HCT116 (cell line): Measurements from ENCODE around the gene WDPCP. TPM values are rescaled to one million over a fixed set of nuclear protein-coding genes. Genes with fewer than 3 reads are reported as not detected.

Experiments used
- ATAC-seq: fragments of 200-7000 bp; cut with Tn5 transposase; 2 replicates; pipeline ENCODE4 v1.9.1; 2020; ENCODE audit warnings: mild to moderate bottlenecking, moderate library complexity
- BruUV-seq: library from RNA; stranded (reverse); fragments of 400-500 nt; replicated peaks from 2 replicates; lab custom pipeline; 2021; lab: Mats Ljungman, UMichigan
- CTCF ChIA-PET: fragments of 300-600 bp; sonication (Branson Sonifier 250); formaldehyde crosslinking; loops from one replicate; lab custom pipeline; 2021; ENCODE audit warnings: antibody characterized with exemption; lab: Charles Lee
- POLR2A ChIA-PET: fragments of 300-600, 350-600 bp; sonication (Branson Sonifier 250); formaldehyde crosslinking; loops from one replicate; lab custom pipeline; 2021; ENCODE audit warnings: antibody characterized with exemption; lab: Charles Lee
- RAD21 ChIA-PET, 2 experiments: fragments of 300-600 bp; sonication (Branson Sonifier 250); formaldehyde crosslinking; loops; one replicate each; lab custom pipeline; 2023; ENCODE audit warnings: low total read pairs in 2 of 2; ENCODE audit not compliant: uncharacterized antibody in 2 of 2, unreplicated experiment in 2 of 2, low non-redundant PET in 1 of 2; lab: Charles Lee
- DNase-seq: peaks from one replicate; pipeline ENCODE4 v3.0.0-alpha.2; 2010; ENCODE audit warnings: low read depth, low spot score
- H2AFZ ChIP-seq: fragments of 200-600 bp; shearing (Covaris generic), sonication (generic); 2 replicates; pipeline ENCODE4 v1.6.1; 2017; ENCODE audit warnings: low read depth, mixed run types, mixed read lengths, antibody characterized with exemption, low read length; ENCODE audit not compliant: poor library complexity, severe bottlenecking
- H3K27ac ChIP-seq: 2 replicates; pipeline ENCODE4 v1.5.1; 2012; ENCODE audit warnings: low read depth, low read length
- H3K27me3 ChIP-seq: fragments of 200-600 bp; sonication (generic); 2 replicates; pipeline ENCODE4 v1.6.1; 2016; ENCODE audit warnings: mixed run types, low read length, mixed read lengths; ENCODE audit not compliant: insufficient read depth
- H3K36me3 ChIP-seq, 2 experiments: fragments of 200-500 bp in 1 of 2; fragments of 200-600 bp in 1 of 2; sonication (Bioruptor generic) in 1 of 2; sonication (generic) in 1 of 2; 2 replicates each; pipeline versions ENCODE4 v1.5.1 to v1.6.1; 2014 to 2016; ENCODE audit warnings: low read length in 2 of 2, inconsistent platforms in 1 of 2, mixed read lengths in 1 of 2, mixed run types in 1 of 2; ENCODE audit not compliant: insufficient read depth in 2 of 2, control insufficient read depth in 1 of 2
- H3K4me1 ChIP-seq, 2 experiments: fragments of 200-600 bp in 1 of 2; sonication (generic) in 1 of 2; 2 replicates each; pipeline versions ENCODE4 v1.5.1 to v1.6.1; 2012 to 2017; ENCODE audit warnings: low read length in 2 of 2, inconsistent platforms in 1 of 2, mild to moderate bottlenecking in 1 of 2, mixed read lengths in 1 of 2, mixed run types in 1 of 2, moderate library complexity in 1 of 2; ENCODE audit not compliant: insufficient read depth in 2 of 2, control insufficient read depth in 1 of 2
- H3K4me2 ChIP-seq: fragments of 200-600 bp; sonication (generic); 2 replicates; pipeline ENCODE4 v1.6.1; 2017; ENCODE audit warnings: mixed run types, low read length, mixed read lengths
- H3K4me3 ChIP-seq, 2 experiments: fragments of 200-600 bp in 1 of 2; sonication (generic) in 1 of 2; replicated peaks in 1 of 2; 2 replicates each; pipeline ENCODE4 v1.5.1; 2011 to 2016; ENCODE audit warnings: low read length in 2 of 2, control low read depth in 1 of 2, low read depth in 1 of 2, mild to moderate bottlenecking in 1 of 2, mixed read lengths in 1 of 2, mixed run types in 1 of 2
- H3K79me2 ChIP-seq: fragments of 200-600 bp; sonication (generic); 2 replicates; pipeline ENCODE4 v1.6.1; 2017; ENCODE audit warnings: mild to moderate bottlenecking, mixed run types, low read length, moderate library complexity, mixed read lengths; ENCODE audit not compliant: insufficient read depth
- H3K9ac ChIP-seq: fragments of 200-600 bp; sonication (generic); 2 replicates; pipeline ENCODE4 v1.6.1; 2016; ENCODE audit warnings: low read length, mixed read lengths
- H3K9me2 ChIP-seq: fragments of 200-600 bp; sonication (generic), shearing (Covaris generic); 2 replicates; pipeline ENCODE4 v1.6.1; 2017; ENCODE audit warnings: mixed run types, mild to moderate bottlenecking, moderate library complexity; ENCODE audit not compliant: insufficient read depth
- H3K9me3 ChIP-seq, 2 experiments: fragments of 200-500 bp in 1 of 2; fragments of 200-600 bp in 1 of 2; sonication (Bioruptor generic) in 1 of 2; sonication (generic) in 1 of 2; 2 replicates each; pipeline ENCODE4 v1.6.1; 2014 to 2017; ENCODE audit warnings: low read length in 2 of 2, mixed read lengths in 2 of 2, inconsistent platforms in 1 of 2, low read depth in 1 of 2, mild to moderate bottlenecking in 1 of 2, mixed run types in 1 of 2, moderate library complexity in 1 of 2; ENCODE audit not compliant: control insufficient read depth in 1 of 2, insufficient read depth in 1 of 2
- H4K20me1 ChIP-seq: fragments of 200-600 bp; sonication (generic), shearing (Covaris generic); 2 replicates; pipeline ENCODE4 v1.6.1; 2017; ENCODE audit warnings: mixed run types, mild to moderate bottlenecking, moderate library complexity; ENCODE audit not compliant: insufficient read depth
- ATF3 ChIP-seq: IDR thresholded peaks from 2 replicates; pipeline ENCODE4 v1.6.1; 2012
- CEBPB ChIP-seq: IDR thresholded peaks from 2 replicates; pipeline ENCODE4 v1.6.1; 2012; ENCODE audit warnings: low read depth
- CTCF ChIP-seq, 3 experiments: fragments of 200-600 bp in 1 of 3; sonication (generic) in 1 of 3; IDR thresholded peaks in 2 of 3; conservative IDR thresholded peaks in 1 of 3; 2 replicates each; pipeline ENCODE4 v1.5.1; 2012 to 2017; ENCODE audit warnings: low read depth in 2 of 3, low read length in 2 of 3, antibody characterized with exemption in 1 of 3, borderline replicate concordance in 1 of 3, control low read depth in 1 of 3, mild to moderate bottlenecking in 1 of 3, mixed read lengths in 1 of 3, mixed run types in 1 of 3, moderate library complexity in 1 of 3; ENCODE audit not compliant: insufficient read depth in 1 of 3
- ELF1 ChIP-seq: IDR thresholded peaks from 2 replicates; pipeline ENCODE4 v1.6.1; 2012; ENCODE audit warnings: low read depth, borderline replicate concordance
- EZH2 ChIP-seq: fragments of 200-600 bp; sonication (generic); IDR thresholded peaks from 2 replicates; pipeline ENCODE4 v1.6.1; 2017; ENCODE audit warnings: antibody characterized with exemption, mixed run types
- EZH2phosphoT487 ChIP-seq: fragments of 200-600 bp; IDR thresholded peaks from 2 replicates; pipeline ENCODE4 v1.6.1; 2018; ENCODE audit warnings: antibody characterized with exemption, borderline replicate concordance
- FOSL1 ChIP-seq: IDR thresholded peaks from 2 replicates; pipeline ENCODE4 v1.6.1; 2012; ENCODE audit warnings: low read depth
- JUND ChIP-seq: IDR thresholded peaks from 2 replicates; pipeline ENCODE4 v1.6.1; 2012
- MAX ChIP-seq: IDR thresholded peaks from 2 replicates; pipeline ENCODE4 v1.6.1; 2012
- POLR2A ChIP-seq: IDR thresholded peaks from 2 replicates; pipeline ENCODE4 v1.7.0; 2011; ENCODE audit warnings: borderline replicate concordance; ENCODE audit not compliant: insufficient read depth, insufficient read length; ENCODE audit errors: extremely low read depth
- RAD21 ChIP-seq: IDR thresholded peaks from 2 replicates; pipeline ENCODE4 v1.6.1; 2012; ENCODE audit warnings: low read depth, mild to moderate bottlenecking
- REST ChIP-seq: IDR thresholded peaks from 2 replicates; pipeline ENCODE4 v1.6.1; 2012; ENCODE audit warnings: low read depth
- SIN3A ChIP-seq: IDR thresholded peaks from 2 replicates; pipeline ENCODE4 v1.6.1; 2012; ENCODE audit warnings: low read depth
- SP1 ChIP-seq: IDR thresholded peaks from 2 replicates; pipeline ENCODE4 v1.6.1; 2012; ENCODE audit warnings: low read depth
- SRF ChIP-seq: IDR thresholded peaks from 2 replicates; pipeline ENCODE4 v1.6.1; 2012; ENCODE audit warnings: low read depth
- TCF7L2 ChIP-seq: IDR thresholded peaks from 2 replicates; pipeline ENCODE4 v1.7.0; 2011; ENCODE audit warnings: borderline replicate concordance, inconsistent platforms; ENCODE audit not compliant: insufficient read depth, insufficient read length; ENCODE audit errors: extremely low read depth
- YY1 ChIP-seq: IDR thresholded peaks from 2 replicates; pipeline ENCODE4 v1.6.1; 2011; ENCODE audit warnings: low read length, low read depth, moderate library complexity, mild to moderate bottlenecking; ENCODE audit not compliant: insufficient replicate concordance; ENCODE audit errors: extremely low read depth
- ZBTB33 ChIP-seq: IDR thresholded peaks from 2 replicates; pipeline ENCODE4 v1.6.1; 2011; ENCODE audit warnings: mild to moderate bottlenecking, low read length, moderate library complexity; ENCODE audit not compliant: insufficient replicate concordance; ENCODE audit errors: extremely low read depth
- ZFX ChIP-seq: fragments of 450-650 bp; IDR thresholded peaks from 2 replicates; pipeline ENCODE4 v1.6.1; 2017
- ZNF274 ChIP-seq: fragments of 200-500 bp; sonication (Bioruptor generic); IDR thresholded peaks from 2 replicates; pipeline ENCODE4 v1.6.1; 2014; ENCODE audit warnings: mild to moderate bottlenecking, low read depth, low read length, inconsistent platforms
- intact Hi-C: fragments of 100-400 bp; cut with micrococcal nuclease; formaldehyde crosslinking; loops from 2 replicates; pipeline ENCODE4 v1.10.0; 2022
- total RNA-seq: library from RNA; stranded (reverse); gene quantifications from one replicate; pipeline ENCODE4 v1.2.1, GENCODE V29; 2021; ENCODE audit not compliant: unreplicated experiment

The WDPCP gene
- total RNA-seq, 1 experiment from 2014 or later, result 4.1 TPM

GRCh38 chr2:63619328-63619727 lies 31.1 kb upstream of the WDPCP start:
- H3K79me2 ChIP-seq, result no peaks in the 10 kb centered on the region
- no peak overlapping the region for H3K27ac ChIP-seq
- POLR2A ChIA-PET, result interaction anchor here (0.5 kb wide), 1 partner anchor 18 kb away, joined by 4 read pairs; no protein-coding TSS in a partner anchor
- H3K27me3 ChIP-seq, result no peaks in the 10 kb centered on the region
- no peak overlapping the region for H3K9ac ChIP-seq
- ATAC-seq (no peak), DNase-seq (no peak)
- no peaks in the 10 kb centered on the region for H3K36me3 ChIP-seq
- CTCF ChIA-PET, result no interaction called here
- H2AFZ ChIP-seq, result no peak overlapping the region
- no peaks in the 10 kb centered on the region for H3K9me3 ChIP-seq
- H4K20me1 ChIP-seq, result no peaks in the 10 kb centered on the region
- no peak overlapping the region for H3K4me2 ChIP-seq
- H3K9me2 ChIP-seq, result no peaks in the 10 kb centered on the region
- peaks cover 13 to 20% of the 10 kb centered on the region in 2 experiments for H3K4me1 ChIP-seq
- no TSS peak for BruUV-seq
- no peak for TF ChIP-seq SP1
- TF ChIP-seq MAX, result no peak
- no peak for TF ChIP-seq ZNF274
- no peak for TF ChIP-seq POLR2A
- no peak for TF ChIP-seq ELF1
- TF ChIP-seq JUND, result no peak
- no peak for TF ChIP-seq EZH2
- no peak for TF ChIP-seq CEBPB
- TF ChIP-seq ZFX, result no peak
- no peak for TF ChIP-seq FOSL1
- TF ChIP-seq SIN3A, result no peak
- TF ChIP-seq ZBTB33, result no peak
- no peak for TF ChIP-seq CTCF (IDR thresholded peaks at IDR 0.05 in 2 of 3, conservative IDR thresholded peaks at IDR 0.05 in 1 of 3; ENCODE audit: borderline replicate concordance in 1 of 3, insufficient read depth in 1 of 3, low read depth in 2 of 3, low read length in 2 of 3)
- no peak for TF ChIP-seq SRF
- TF ChIP-seq EZH2phosphoT487, result no peak
- TF ChIP-seq TCF7L2, result no peak
- no peak for TF ChIP-seq YY1
- no peak for TF ChIP-seq ATF3
- no peak for TF ChIP-seq RAD21
- no peak for TF ChIP-seq REST
- intact Hi-C loops, result no loop called here
- no peak overlapping the region for H3K4me3 ChIP-seq
- RAD21 ChIA-PET, result no interaction called here
